Esophagus muscularis mucosa (tissue), 3 donors: ENCODE data around the gene BICC1.

Experiments used
- CTCF ChIP-seq, 3 experiments: fragments of 200-600 bp in 2 of 3; fragments of 450-650 bp in 1 of 3; sonication (generic) in 2 of 3; IDR thresholded peaks; one replicate each; pipeline ENCODE4 v1.5.1; 2017 to 2019; ENCODE audit warnings: antibody characterized with exemption in 3 of 3, mild to moderate bottlenecking in 2 of 3, moderate library complexity in 1 of 3
- POLR2A ChIP-seq: fragments of 450-650 bp; IDR thresholded peaks from one replicate; pipeline ENCODE4 v1.6.1; 2017; ENCODE audit warnings: antibody characterized with exemption, moderate library complexity, mild to moderate bottlenecking, low read depth
- POLR2AphosphoS5 ChIP-seq, 2 donors: sonication (generic); formaldehyde crosslinking; IDR thresholded peaks; one replicate each; pipeline ENCODE4 v1.6.1; 2017; ENCODE audit warnings: antibody characterized with exemption in 2 of 2

- TF ChIP-seq CTCF (IDR thresholded peaks at IDR 0.05) (no peak), POLR2A (no peak), POLR2AphosphoS5 (IDR thresholded peaks at IDR 0.05) (no peak)
Measured at GRCh38 chr10:58514111-58514770, 1.6 kb downstream of the BICC1 start.
